IMR-90 (cell line): ENCODE measurements around the gene FUT6. TPM values are rescaled to one million over a fixed set of nuclear protein-coding genes. Genes with fewer than 3 reads are reported as not detected.

Experiments
- ATAC-seq: fragments of 200-7000 bp; cut with Tn5 transposase; 2 replicates; pipeline ENCODE4 v1.9.1; 2020; ENCODE audit warnings: low read depth, mild to moderate bottlenecking, moderate library complexity
- BruUV-seq: library from RNA; stranded (reverse); fragments of 400-500 nt; replicated peaks from 2 replicates; lab custom pipeline; 2021; lab: Mats Ljungman, UMichigan
- CTCF ChIA-PET: fragments of 300-600 bp; formaldehyde crosslinking; extraction: SDS; loops from one replicate; lab custom pipeline; 2021; ENCODE audit warnings: antibody characterized with exemption; lab: Yijun Ruan, JAX
- POLR2A ChIA-PET: fragments of 300-600 bp; sonication (Branson Sonifier 250); formaldehyde crosslinking; loops from one replicate; lab custom pipeline; 2022; ENCODE audit warnings: antibody characterized with exemption; ENCODE audit not compliant: unreplicated experiment; lab: Charles Lee
- DNase-seq: peaks from one replicate; pipeline ENCODE4 v3.0.0; 2013
- H2AFZ ChIP-seq: replicated peaks from 2 replicates; pipeline ENCODE3; 2013; ENCODE audit warnings: low read length, mild to moderate bottlenecking; ENCODE audit not compliant: poor library complexity
- H2AK5ac ChIP-seq: 2 replicates; pipeline ENCODE4 v1.6.1; 2013; ENCODE audit warnings: low read depth, low read length, inconsistent platforms
- H2AK9ac ChIP-seq: replicated peaks from 2 replicates; pipeline ENCODE3; 2013; ENCODE audit warnings: mild to moderate bottlenecking, low read depth, low read length, moderate library complexity; ENCODE audit not compliant: poor library complexity
- H2BK120ac ChIP-seq: 2 replicates; pipeline ENCODE4 v1.6.1; 2013; ENCODE audit warnings: low read depth, low read length, inconsistent platforms
- H2BK15ac ChIP-seq: 3 replicates; pipeline ENCODE4 v1.6.1; 2013; ENCODE audit warnings: low read depth, low read length, inconsistent platforms
- H2BK20ac ChIP-seq: 2 replicates; pipeline ENCODE4 v1.6.1; 2013; ENCODE audit warnings: low read depth, mild to moderate bottlenecking, inconsistent platforms, low read length, moderate library complexity
- H2BK5ac ChIP-seq: 2 replicates; pipeline ENCODE4 v1.6.1; 2013; ENCODE audit warnings: mild to moderate bottlenecking, low read depth, low read length, inconsistent platforms; ENCODE audit not compliant: poor library complexity, severe bottlenecking
- H3K14ac ChIP-seq: replicated peaks from 2 replicates; pipeline ENCODE4 v1.6.1; 2013; ENCODE audit warnings: low read depth, low read length, inconsistent platforms
- H3K18ac ChIP-seq: 2 replicates; pipeline ENCODE4 v1.6.1; 2013; ENCODE audit warnings: low read depth, low read length, control low read depth
- H3K23ac ChIP-seq: 2 replicates; pipeline ENCODE4 v1.6.1; 2013; ENCODE audit warnings: low read depth, low read length, inconsistent platforms
- H3K27ac ChIP-seq: 2 replicates; pipeline ENCODE4 v1.5.1; 2013; ENCODE audit warnings: mild to moderate bottlenecking, control low read depth, low read length; ENCODE audit not compliant: insufficient read depth
- H3K27me3 ChIP-seq: 2 replicates; pipeline ENCODE4 v1.6.1; 2013; ENCODE audit warnings: low read length; ENCODE audit not compliant: control insufficient read depth, insufficient read depth
- H3K36me3 ChIP-seq: 2 replicates; pipeline ENCODE4 v1.6.1; 2013; ENCODE audit warnings: low read length, mixed read lengths; ENCODE audit not compliant: control insufficient read depth, insufficient read depth
- H3K4ac ChIP-seq: 2 replicates; pipeline ENCODE4 v1.6.1; 2013; ENCODE audit warnings: low read depth, low read length, inconsistent platforms
- H3K4me1 ChIP-seq: 2 replicates; pipeline ENCODE4 v1.6.1; 2013; ENCODE audit warnings: low read length, mixed read lengths; ENCODE audit not compliant: control insufficient read depth, insufficient read depth
- H3K4me2 ChIP-seq: 2 replicates; pipeline ENCODE4 v1.6.1; 2013; ENCODE audit warnings: low read depth, mild to moderate bottlenecking, control low read depth, low read length, moderate library complexity
- H3K4me3 ChIP-seq: 2 replicates; pipeline ENCODE4 v1.5.1; 2013; ENCODE audit warnings: low read depth, mild to moderate bottlenecking, control low read depth, low read length, moderate library complexity; ENCODE audit not compliant: insufficient read depth
- H3K56ac ChIP-seq: 2 replicates; pipeline ENCODE4 v1.6.1; 2013; ENCODE audit warnings: low read length, inconsistent platforms; ENCODE audit not compliant: insufficient read depth; ENCODE audit errors: extremely low read depth
- H3K79me1 ChIP-seq, 2 experiments: 2 replicates each; pipeline ENCODE4 v1.6.1; 2013; ENCODE audit warnings: low read length in 2 of 2, inconsistent platforms in 1 of 2, low read depth in 1 of 2
- H3K9ac ChIP-seq: 2 replicates; pipeline ENCODE4 v1.6.1; 2013; ENCODE audit warnings: low read depth, low read length, control low read depth
- H3K9me1 ChIP-seq: 2 replicates; pipeline ENCODE4 v1.6.1; 2013; ENCODE audit warnings: low read length, inconsistent platforms; ENCODE audit not compliant: insufficient read depth
- H3K9me3 ChIP-seq: 2 replicates; pipeline ENCODE4 v1.6.1; 2013; ENCODE audit warnings: low read length; ENCODE audit not compliant: control insufficient read depth, insufficient read depth
- H4K20me1 ChIP-seq: 2 replicates; pipeline ENCODE4 v1.6.1; 2013; ENCODE audit warnings: low read length, inconsistent platforms; ENCODE audit not compliant: insufficient read depth
- H4K5ac ChIP-seq: 2 replicates; pipeline ENCODE4 v1.6.1; 2013; ENCODE audit warnings: mild to moderate bottlenecking, low read depth, low read length, control low read depth
- H4K8ac ChIP-seq, 2 experiments: 2 replicates each; pipeline ENCODE4 v1.6.1; 2013; ENCODE audit warnings: low read depth in 2 of 2, low read length in 2 of 2, control low read depth in 1 of 2, inconsistent platforms in 1 of 2
- H4K91ac ChIP-seq: 2 replicates; pipeline ENCODE4 v1.6.1; 2013; ENCODE audit warnings: low read depth, low read length, inconsistent platforms; ENCODE audit not compliant: insufficient read depth
- BHLHE40 ChIP-seq: fragments of 150-350 bp; IDR thresholded peaks from 2 replicates; pipeline ENCODE4 v1.6.1; 2016; ENCODE audit warnings: mild to moderate bottlenecking, low read depth, low read length
- CEBPB ChIP-seq: IDR thresholded peaks from 2 replicates; pipeline ENCODE4 v1.6.1; 2012; ENCODE audit warnings: low read depth, low read length, improper control_type of control experiment
- CHD1 ChIP-seq: IDR thresholded peaks from 2 replicates; pipeline ENCODE4 v1.6.1; 2012; ENCODE audit warnings: low read depth, low read length, improper control_type of control experiment
- CTCF ChIP-seq: conservative IDR thresholded peaks from 2 replicates; pipeline ENCODE4 v1.5.1; 2012; ENCODE audit warnings: mild to moderate bottlenecking, low read depth, low read length, improper control_type of control experiment
- ELK1 ChIP-seq: fragments of 150-350 bp; IDR thresholded peaks from 2 replicates; pipeline ENCODE4 v1.6.1; 2016; ENCODE audit warnings: low read depth, mild to moderate bottlenecking, low read length, moderate library complexity, borderline replicate concordance
- FOS ChIP-seq: fragments of 150-350 bp; IDR thresholded peaks from 2 replicates; pipeline ENCODE4 v1.6.1; 2016; ENCODE audit warnings: low read depth, low read length
- MAZ ChIP-seq: IDR thresholded peaks from 2 replicates; pipeline ENCODE4 v1.6.1; 2012; ENCODE audit warnings: low read depth, mild to moderate bottlenecking, low read length, improper control_type of control experiment, moderate library complexity, borderline replicate concordance
- MXI1 ChIP-seq: IDR thresholded peaks from 2 replicates; pipeline ENCODE4 v1.6.1; 2012; ENCODE audit warnings: low read depth, mild to moderate bottlenecking, low read length, moderate library complexity, borderline replicate concordance
- NFE2L2 ChIP-seq: fragments of 150-350 bp; IDR thresholded peaks from 2 replicates; pipeline ENCODE4 v1.6.1; 2016; ENCODE audit warnings: low read depth, mild to moderate bottlenecking, low read length
- POLR2A ChIP-seq: IDR thresholded peaks from 2 replicates; pipeline ENCODE4 v1.6.1; 2012; ENCODE audit warnings: mild to moderate bottlenecking, low read depth, low read length
- RFX5 ChIP-seq: IDR thresholded peaks from 2 replicates; pipeline ENCODE4 v1.8.0; 2012; ENCODE audit warnings: low read depth, mild to moderate bottlenecking, low read length, moderate library complexity
- USF2 ChIP-seq: fragments of 150-350 bp; IDR thresholded peaks from 2 replicates; pipeline ENCODE4 v1.6.1; 2017; ENCODE audit warnings: mild to moderate bottlenecking, antibody characterized with exemption, low read length, low read depth
- WGBS, 2 experiments: methylation state at CpG; one replicate each; pipeline versions ENCODE4 v1.1.5 to v1.1.7; 2013; ENCODE audit warnings: missing lambda C conversion rate in 2 of 2; ENCODE audit not compliant: insufficient read length in 1 of 2; ENCODE audit errors: extremely low coverage in 2 of 2; 5-methylcytosine and 5-hydroxymethylcytosine counted together
- dilution Hi-C: fragments of 300-500 bp; cut with HindIII; formaldehyde crosslinking; loops from one replicate; pipeline ENCODE4 v1.14.3; 2018; ENCODE audit warnings: low sequenced_read_pairs; ENCODE audit not compliant: unreplicated experiment
- in situ Hi-C: fragments of 300-500 bp; cut with MboI; formaldehyde crosslinking; loops from 3 replicates; pipeline ENCODE4 v1.14.3; 2019; ENCODE audit warnings: low sequenced_read_pairs, inconsistent platforms, mixed read lengths
- intact Hi-C: fragments of 100-400 bp; cut with micrococcal nuclease; formaldehyde crosslinking; loops from 2 replicates; pipeline ENCODE4 v1.10.0; 2022
- polyA plus RNA-seq, 3 experiments: library from polyadenylated mRNA; depleted of rRNA; stranded (reverse); fragments of >200 nt; gene quantifications; 2 replicates each; pipeline ENCODE4 v1.2.3, GENCODE V29; 2012; ENCODE audit warnings: low replicate concordance in 1 of 3
- total RNA-seq: library from RNA; depleted of rRNA; stranded (reverse); fragments of >200 nt; gene quantifications from 2 replicates; pipeline ENCODE4 v1.2.3, GENCODE V29; 2012

FUT6 gene
- total and polyA plus RNA-seq, 2 of the 4 experiments (the other 2 are of a cell fraction), result not detected

GRCh38 chr19:5790559-5791520, 48.7 kb downstream of the FUT6 start, which contains the start of gene DUS3L:
DUS3L (minus strand) TSS chr19:5791163; CDS start chr19:5791141, 22 bp downstream.
- BruUV-seq, result TSS peak; percentile 66
- dilution Hi-C loops, result no loop called here
- TF ChIP-seq POLR2A, result peak; percentile 89
- TF ChIP-seq ELK1, result no peak
- TF ChIP-seq FOS, result no peak
- peak; percentile 54; the same call in 1 of the 2 replicates for TF ChIP-seq MAZ
- TF ChIP-seq CEBPB, result peak; percentile 37; the same call in 1 of the 2 replicates
- TF ChIP-seq MXI1, result peak; percentile 99
- peak; percentile 96 for TF ChIP-seq USF2
- peak; percentile 62; the same call in 1 of the 2 replicates for TF ChIP-seq BHLHE40
- no peak for TF ChIP-seq RFX5
- TF ChIP-seq NFE2L2, result no peak
- TF ChIP-seq CTCF, result no peak
- no peak for TF ChIP-seq CHD1

More at GRCh38 chr19:5790559-5791520, 48.7 kb downstream of the FUT6 start, which contains the start of gene DUS3L:
- no peaks in the 10 kb centered on the region for H3K27me3 ChIP-seq
- WGBS, 2 experiments, result 0% methylated on average over 31 of the region's 72 CpGs; no CpG with 5 or more reads in 1 of the 2 experiments
- ATAC-seq (peak; percentile 99), DNase-seq (peak; percentile 98)
- H4K5ac ChIP-seq, result peak within 1 kb of the TSS; percentile 80
- H2AK5ac ChIP-seq, result peak within 1 kb of the TSS; percentile 56
- H2AK9ac ChIP-seq, result peak within 1 kb of the TSS; percentile 97
- peak within 1 kb of the TSS; percentile 10; the same call in 1 of the 2 replicates for H3K18ac ChIP-seq
- ChIA-PET CTCF (interaction anchor here (0.9 to 1.5 kb wide), 2 partner anchors 13 to 104 kb away, joined by 3 to 4 read pairs; partner anchors contain the start of gene NRTN), POLR2A (interaction anchor here (0.6 kb wide), 1 partner anchor 151 kb away, joined by 3 read pairs; no protein-coding TSS in a partner anchor)
- no peak within 1 kb of the TSS; the same call in 2 of the 3 replicates for H2BK15ac ChIP-seq
- no peak within 1 kb of the TSS for H2BK20ac ChIP-seq
- H3K23ac ChIP-seq, result peak within 1 kb of the TSS; percentile 20; the same call in 1 of the 2 replicates
- H4K91ac ChIP-seq, result peak within 1 kb of the TSS; percentile 87
- intact Hi-C loops, result loop anchor here (10.0 kb wide), 1 partner anchor 664 kb away; the partner anchor contains the start of gene SLC25A23
- H2BK5ac ChIP-seq, result peak within 1 kb of the TSS; percentile 83
- H4K8ac ChIP-seq, result peak within 1 kb of the TSS; percentile 51 to 94
- H3K14ac ChIP-seq, result peak within 1 kb of the TSS; percentile 61
- peaks cover 7% of the 10 kb centered on the region for H4K20me1 ChIP-seq
- 0 out of 2 replicates have a peak, but pooled peaks cover 3% of the 10 kb centered on the region for H3K9me1 ChIP-seq
- H3K56ac ChIP-seq, result peak within 1 kb of the TSS; percentile 22; the same call in 1 of the 2 replicates
- H2AFZ ChIP-seq, result peak within 1 kb of the TSS; percentile 98
- H3K4me1 ChIP-seq, result 0 out of 2 replicates have a peak, but pooled peaks cover 2% of the 10 kb centered on the region
- peak within 1 kb of the TSS; percentile 73 for H3K27ac ChIP-seq
- in situ Hi-C loops, result no loop called here
- H2BK120ac ChIP-seq, result peak within 1 kb of the TSS; percentile 50
- peak within 1 kb of the TSS; percentile 84 for H3K4me2 ChIP-seq
- peaks cover 0 to 11% of the 10 kb centered on the region in 2 experiments; a peak in 2 of 4 replicates for H3K79me1 ChIP-seq
- no peaks in the 10 kb centered on the region for H3K9me3 ChIP-seq
- peaks cover 33% of the 10 kb centered on the region for H3K36me3 ChIP-seq
- H3K4ac ChIP-seq, result peak within 1 kb of the TSS; percentile 85
- H3K4me3 ChIP-seq, result peak within 1 kb of the TSS; percentile 56
- H3K9ac ChIP-seq, result peak within 1 kb of the TSS; percentile 48
